ENCODE results near the gene DDX3X. TPM values are rescaled to one million over a fixed set of nuclear protein-coding genes. Genes with fewer than 3 reads are reported as not detected.

The DDX3X gene
- total RNA-seq, 1 experiment from 2014 or later = 266 TPM

DNA sequence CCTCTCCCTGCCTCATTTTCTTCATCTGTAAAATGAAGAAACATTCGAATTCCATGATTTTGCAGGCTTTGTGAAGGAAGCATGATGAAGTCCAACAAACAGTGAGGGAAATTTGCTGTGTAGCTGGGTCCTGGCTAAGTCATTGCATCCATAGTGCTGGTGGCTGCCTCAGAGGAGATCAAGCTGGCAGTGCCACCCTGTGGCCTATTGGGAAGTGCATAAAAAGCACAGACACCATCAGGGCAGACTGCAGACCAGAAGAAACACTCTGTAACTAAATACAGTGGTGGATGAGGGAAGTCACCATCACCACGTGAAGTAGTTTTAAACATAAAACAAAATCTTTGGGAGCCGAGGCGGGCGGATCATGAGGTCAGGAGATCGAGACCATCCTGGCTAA lies 40.7 kb upstream of the DDX3X start:
- Histone ChIP-seq H3K4me1 (ENCODE audit: control insufficient read depth, insufficient read depth, low read length) (no peaks in the 10 kb centered on the region), H3K27me3 (ENCODE audit: control insufficient read depth, insufficient read depth, low read length) (no peaks in the 10 kb centered on the region), H3K9me3 (ENCODE audit: control insufficient read depth, insufficient read depth, low read depth, low read length) (no peaks in the 10 kb centered on the region), H3K27ac (ENCODE audit: low read length) (no peak overlapping the region), H3K36me3 (ENCODE audit: control insufficient read depth, insufficient read depth, low read length) (no peaks in the 10 kb centered on the region), H3K4me3 (ENCODE audit: low read depth in 2 of 2, low read length in 2 of 2) (no peak overlapping the region)
- no TSS peak for BruUV-seq (replicated peaks)
- DNase-seq (ENCODE audit: low read depth, low spot score) (no peak), ATAC-seq (peak; percentile 89)
- in situ Hi-C loops (cut with HindIII; ENCODE audit: low pct_unique_long_range_greater_than_20kb, low sequenced_read_pairs) = no loop called here
- POLR2A ChIA-PET = no interaction called here
- TF ChIP-seq SIN3A (IDR thresholded peaks at IDR 0.05; ENCODE audit: borderline replicate concordance, insufficient read depth, low read depth, low read length) = no peak
- TF ChIP-seq, protein P1, sequence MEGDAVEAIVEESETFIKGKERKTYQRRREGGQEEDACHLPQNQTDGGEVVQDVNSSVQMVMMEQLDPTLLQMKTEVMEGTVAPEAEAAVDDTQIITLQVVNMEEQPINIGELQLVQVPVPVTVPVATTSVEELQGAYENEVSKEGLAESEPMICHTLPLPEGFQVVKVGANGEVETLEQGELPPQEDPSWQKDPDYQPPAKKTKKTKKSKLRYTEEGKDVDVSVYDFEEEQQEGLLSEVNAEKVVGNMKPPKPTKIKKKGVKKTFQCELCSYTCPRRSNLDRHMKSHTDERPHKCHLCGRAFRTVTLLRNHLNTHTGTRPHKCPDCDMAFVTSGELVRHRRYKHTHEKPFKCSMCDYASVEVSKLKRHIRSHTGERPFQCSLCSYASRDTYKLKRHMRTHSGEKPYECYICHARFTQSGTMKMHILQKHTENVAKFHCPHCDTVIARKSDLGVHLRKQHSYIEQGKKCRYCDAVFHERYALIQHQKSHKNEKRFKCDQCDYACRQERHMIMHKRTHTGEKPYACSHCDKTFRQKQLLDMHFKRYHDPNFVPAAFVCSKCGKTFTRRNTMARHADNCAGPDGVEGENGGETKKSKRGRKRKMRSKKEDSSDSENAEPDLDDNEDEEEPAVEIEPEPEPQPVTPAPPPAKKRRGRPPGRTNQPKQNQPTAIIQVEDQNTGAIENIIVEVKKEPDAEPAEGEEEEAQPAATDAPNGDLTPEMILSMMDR (IDR thresholded peaks at IDR 0.05) = peak; percentile 61; the same call in 1 of the 2 replicates
- CTCF ChIA-PET = interaction anchor here (0.5 to 0.7 kb wide), 2 partner anchors 19 to 607 kb away, joined by 6 to 7 read pairs; no protein-coding TSS in a partner anchor
- intact Hi-C loops (cut with micrococcal nuclease; ENCODE audit: unreplicated experiment) = no loop called here

DNA sequence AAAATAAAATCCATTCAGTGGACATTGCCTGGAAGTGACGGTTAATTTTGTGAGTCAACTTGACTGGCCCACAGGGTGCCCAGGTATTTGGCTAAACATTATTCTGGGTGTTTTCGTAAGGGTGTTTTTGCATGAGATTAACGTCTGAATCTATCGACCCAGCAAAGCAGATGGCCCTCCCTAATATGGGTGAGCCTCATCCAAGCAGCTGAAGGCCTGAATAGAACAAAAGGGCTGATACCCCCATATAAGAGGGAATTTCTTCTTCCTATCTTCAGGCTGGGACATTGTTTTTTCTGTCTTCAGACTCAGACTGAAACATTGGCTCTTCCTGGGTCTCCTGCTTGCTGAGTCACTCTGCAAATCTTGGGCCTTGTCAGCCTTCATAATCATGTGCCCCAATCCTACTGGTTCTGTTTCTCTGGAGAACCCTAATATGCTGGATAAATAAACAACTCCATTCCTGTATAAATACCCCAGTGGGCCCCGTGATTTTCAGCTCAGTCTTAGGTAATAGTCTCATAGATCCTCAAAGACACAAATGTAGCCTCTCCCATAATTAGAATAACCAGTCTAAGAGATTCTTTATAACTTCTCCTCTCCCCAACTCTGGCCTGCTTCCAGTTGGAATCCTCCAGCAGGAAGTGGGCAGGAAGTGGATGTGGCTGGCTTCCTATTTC lies 33.1 kb upstream of the DDX3X start:
- no peaks in the 10 kb centered on the region for H3K36me3 ChIP-seq (ENCODE audit: control insufficient read depth, insufficient read depth, low read length)
- no peaks in the 10 kb centered on the region for H3K27me3 ChIP-seq (ENCODE audit: control insufficient read depth, insufficient read depth, low read length)
- POLR2A ChIA-PET = no interaction called here
- CTCF ChIA-PET = no interaction called here
- H3K9me3 ChIP-seq (ENCODE audit: control insufficient read depth, insufficient read depth, low read depth, low read length) = no peaks in the 10 kb centered on the region
- in situ Hi-C loops (cut with HindIII; ENCODE audit: low pct_unique_long_range_greater_than_20kb, low sequenced_read_pairs) = no loop called here
- BruUV-seq (replicated peaks) = no TSS peak
- ATAC-seq = peak; percentile 47; the same call in 1 of the 2 replicates
- H3K27ac ChIP-seq (ENCODE audit: low read length) = peak overlapping the region; percentile 74
- DNase-seq (ENCODE audit: low read depth, low spot score) = no peak
- intact Hi-C loops (cut with micrococcal nuclease; ENCODE audit: unreplicated experiment) = no loop called here
- H3K4me1 ChIP-seq (ENCODE audit: control insufficient read depth, insufficient read depth, low read length) = peaks cover 9% of the 10 kb centered on the region
- TF ChIP-seq, protein P2, sequence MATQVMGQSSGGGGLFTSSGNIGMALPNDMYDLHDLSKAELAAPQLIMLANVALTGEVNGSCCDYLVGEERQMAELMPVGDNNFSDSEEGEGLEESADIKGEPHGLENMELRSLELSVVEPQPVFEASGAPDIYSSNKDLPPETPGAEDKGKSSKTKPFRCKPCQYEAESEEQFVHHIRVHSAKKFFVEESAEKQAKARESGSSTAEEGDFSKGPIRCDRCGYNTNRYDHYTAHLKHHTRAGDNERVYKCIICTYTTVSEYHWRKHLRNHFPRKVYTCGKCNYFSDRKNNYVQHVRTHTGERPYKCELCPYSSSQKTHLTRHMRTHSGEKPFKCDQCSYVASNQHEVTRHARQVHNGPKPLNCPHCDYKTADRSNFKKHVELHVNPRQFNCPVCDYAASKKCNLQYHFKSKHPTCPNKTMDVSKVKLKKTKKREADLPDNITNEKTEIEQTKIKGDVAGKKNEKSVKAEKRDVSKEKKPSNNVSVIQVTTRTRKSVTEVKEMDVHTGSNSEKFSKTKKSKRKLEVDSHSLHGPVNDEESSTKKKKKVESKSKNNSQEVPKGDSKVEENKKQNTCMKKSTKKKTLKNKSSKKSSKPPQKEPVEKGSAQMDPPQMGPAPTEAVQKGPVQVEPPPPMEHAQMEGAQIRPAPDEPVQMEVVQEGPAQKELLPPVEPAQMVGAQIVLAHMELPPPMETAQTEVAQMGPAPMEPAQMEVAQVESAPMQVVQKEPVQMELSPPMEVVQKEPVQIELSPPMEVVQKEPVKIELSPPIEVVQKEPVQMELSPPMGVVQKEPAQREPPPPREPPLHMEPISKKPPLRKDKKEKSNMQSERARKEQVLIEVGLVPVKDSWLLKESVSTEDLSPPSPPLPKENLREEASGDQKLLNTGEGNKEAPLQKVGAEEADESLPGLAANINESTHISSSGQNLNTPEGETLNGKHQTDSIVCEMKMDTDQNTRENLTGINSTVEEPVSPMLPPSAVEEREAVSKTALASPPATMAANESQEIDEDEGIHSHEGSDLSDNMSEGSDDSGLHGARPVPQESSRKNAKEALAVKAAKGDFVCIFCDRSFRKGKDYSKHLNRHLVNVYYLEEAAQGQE (IDR thresholded peaks at IDR 0.05; ENCODE audit: insufficient read depth in 1 of 2, low read depth in 2 of 2, low read length in 1 of 2) = no peak
- TF ChIP-seq, protein P1 (IDR thresholded peaks at IDR 0.05) = no peak
- no peak for TF ChIP-seq POLR2AphosphoS5 (IDR thresholded peaks at IDR 0.05; ENCODE audit: low read depth, low read length)
- no peak for TF ChIP-seq SIN3A (IDR thresholded peaks at IDR 0.05; ENCODE audit: borderline replicate concordance, insufficient read depth, low read depth, low read length)
- TF ChIP-seq TCF7L2 (IDR thresholded peaks at IDR 0.05; ENCODE audit: low read depth, low read length) = no peak
- no peak overlapping the region for H3K4me3 ChIP-seq (ENCODE audit: low read depth in 2 of 2, low read length in 2 of 2)

All from Panc1 (cell line).